Retinal pigment epithelial cell (primary cell): ENCODE results near the gene EHBP1.
A peak's percentile ranks its signal among the peaks of the same experiment; 100 is the strongest.

Experiments used
- DNase-seq: peaks from one replicate; pipeline ENCODE4 v3.0.0-alpha.2; 2010; ENCODE audit warnings: low read depth
- H3K4me3 ChIP-seq: 2 replicates; pipeline ENCODE4 v1.5.1; 2011; ENCODE audit warnings: mild to moderate bottlenecking, low read length, control low read depth, moderate library complexity
- CTCF ChIP-seq: conservative IDR thresholded peaks from 2 replicates; pipeline ENCODE4 v1.5.1; 2011; ENCODE audit warnings: low read depth, low read length, control low read depth, inconsistent platforms

EHBP1 gene

DNA sequence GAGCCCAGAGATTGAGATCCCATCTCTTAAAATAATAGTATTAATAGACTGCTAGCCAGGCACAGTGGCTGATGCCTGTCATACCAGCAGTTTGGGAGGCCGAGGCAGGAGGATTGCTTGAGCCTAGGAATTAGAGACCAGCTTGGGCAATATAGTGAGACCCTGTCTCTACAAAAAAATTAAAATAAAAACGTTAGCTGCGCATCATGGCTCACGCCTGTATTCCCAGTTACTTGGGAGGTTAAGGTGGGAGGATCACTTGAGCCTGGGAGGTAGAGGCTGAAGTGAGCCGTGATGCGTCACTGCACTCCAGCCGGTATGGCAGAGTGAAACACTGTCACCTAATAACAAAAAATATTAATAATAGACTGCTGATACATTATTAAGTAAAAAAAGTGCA lies 178.1 kb downstream of the EHBP1 start:
- no peak overlapping the region for H3K4me3 ChIP-seq
- no peak for DNase-seq
- TF ChIP-seq CTCF = no peak

- no peak for DNase-seq
- TF ChIP-seq CTCF = no peak
- no peak overlapping the region for H3K4me3 ChIP-seq
Measured at GRCh38 chr2:62884086-62884485, 178.6 kb downstream of the EHBP1 start.

DNA sequence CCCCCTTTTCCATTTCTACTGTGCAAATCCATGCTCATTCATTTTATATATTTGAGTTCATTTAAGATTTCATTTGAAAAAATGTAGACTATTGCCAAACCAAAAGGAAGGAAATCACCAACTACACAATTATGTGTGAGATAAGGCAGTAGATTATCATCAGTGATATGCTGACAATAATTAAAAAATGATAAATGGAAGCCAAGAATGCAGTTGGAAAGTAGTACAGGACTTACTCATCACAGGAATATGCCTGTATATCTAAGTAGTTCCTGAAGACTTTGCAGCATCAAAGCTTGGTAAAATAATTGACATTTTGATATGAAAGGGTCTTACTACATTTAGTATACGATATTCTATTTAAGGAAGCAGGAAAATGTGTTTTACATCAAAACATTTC lies 179.0 kb downstream of the EHBP1 start:
- H3K4me3 ChIP-seq = no peak overlapping the region
- TF ChIP-seq CTCF = no peak
- DNase-seq = peak; percentile 1

DNA sequence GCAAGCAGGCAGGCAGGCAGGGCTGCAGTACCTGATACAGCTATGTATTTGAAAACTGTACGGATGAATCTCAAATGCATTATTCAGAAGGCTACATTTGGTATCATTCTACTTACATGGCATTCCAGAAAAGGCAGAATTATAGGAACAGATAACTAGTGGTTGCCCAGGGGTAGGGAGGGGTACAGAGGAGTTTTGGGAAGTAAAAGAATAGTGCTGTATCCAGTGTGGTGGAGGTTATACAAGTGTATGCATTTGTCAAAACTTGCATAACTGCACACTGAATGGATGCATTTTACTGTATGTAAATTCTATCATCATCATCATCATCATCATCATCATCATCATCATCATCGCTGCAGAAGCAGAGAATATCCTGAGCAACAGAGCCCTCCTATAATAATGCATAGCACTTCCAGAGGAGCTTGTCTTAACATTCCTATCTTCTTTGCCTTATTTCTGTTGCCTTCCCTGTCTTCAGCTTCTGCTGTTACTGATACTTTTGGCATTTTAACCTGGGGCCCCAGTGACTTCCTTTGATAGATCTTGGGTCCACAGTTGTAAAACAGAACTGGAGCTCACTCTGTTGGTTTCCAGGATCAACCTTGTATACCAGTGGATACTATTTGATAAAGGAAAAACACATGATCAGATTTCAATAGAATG lies 189.6 kb downstream of the EHBP1 start:
- H3K4me3 ChIP-seq = no peak overlapping the region
- DNase-seq = no peak
- no peak for TF ChIP-seq CTCF

GRCh38 chr2:62895632-62896009 lies 190.1 kb downstream of the EHBP1 start:
- DNase-seq = no peak
- TF ChIP-seq CTCF = no peak
- H3K4me3 ChIP-seq = no peak overlapping the region

- DNase-seq = no peak
- H3K4me3 ChIP-seq = no peak overlapping the region
- TF ChIP-seq CTCF = no peak
Measured at GRCh38 chr2:62897187-62897827, 191.8 kb downstream of the EHBP1 start.

GRCh38 chr2:62904344-62904743 lies 198.8 kb downstream of the EHBP1 start:
- TF ChIP-seq CTCF = no peak
- DNase-seq = no peak

More at GRCh38 chr2:62904344-62904743, 198.8 kb downstream of the EHBP1 start:
- no peak overlapping the region for H3K4me3 ChIP-seq
